Measurements from ENCODE around the gene SH2D7. TPM values are rescaled to one million over a fixed set of nuclear protein-coding genes. Genes with fewer than 3 reads are reported as not detected.

SH2D7 gene
- total RNA-seq, 1 donor from 2014 or later = not detected

GRCh38 chr15:78139578-78139977 is 47.2 kb downstream of the SH2D7 start:
- H3K36me3 ChIP-seq = no peaks in the 10 kb centered on the region
- no peaks in the 10 kb centered on the region for H3K79me2 ChIP-seq (ENCODE audit: low read depth)
- no peaks in the 10 kb centered on the region for H3K27me3 Mint-ChIP-seq (ENCODE audit: insufficient read depth, low read depth)

GRCh38 chr15:78140292-78140691 is 47.9 kb downstream of the SH2D7 start:
- no peaks in the 10 kb centered on the region for H3F3A ChIP-seq (ENCODE audit: low read depth)
- no peaks in the 10 kb centered on the region for H3K27me3 ChIP-seq
- H3K4me3 ChIP-seq = no peak overlapping the region
- Mint-ChIP-seq H3K9me3 (no peaks in the 10 kb centered on the region), H3K27me3 (ENCODE audit: insufficient read depth, low read depth) (no peaks in the 10 kb centered on the region), H3K36me3 (no peaks in the 10 kb centered on the region), H3K27ac (no peak overlapping the region), H3K4me3 (no peak overlapping the region), H3K4me1 (no peaks in the 10 kb centered on the region)
- no peaks in the 10 kb centered on the region for H3K9me3 ChIP-seq (ENCODE audit: low read depth)
- DNase-seq (ENCODE audit: low spot score) = no peak
- H3K4me2 ChIP-seq = no peak overlapping the region
- no peak overlapping the region for H2AFZ ChIP-seq (replicated peaks)
- no peaks in the 10 kb centered on the region for H3K4me1 ChIP-seq
- TF ChIP-seq CTCF (IDR thresholded peaks at IDR 0.05) (no peak), EZH2phosphoT487 (IDR thresholded peaks at IDR 0.05) (no peak), EZH2 (IDR thresholded peaks at IDR 0.05) (no peak)
- no peaks in the 10 kb centered on the region for H3K36me3 ChIP-seq
- no peak overlapping the region for H3K27ac ChIP-seq
- H4K20me1 ChIP-seq (ENCODE audit: low read depth) = no peaks in the 10 kb centered on the region
- H3K9ac ChIP-seq = no peak overlapping the region
- no peaks in the 10 kb centered on the region for H3K79me2 ChIP-seq (ENCODE audit: low read depth)

More at GRCh38 chr15:78139578-78139977, 47.2 kb downstream of the SH2D7 start:
- Mint-ChIP-seq H3K36me3 (no peaks in the 10 kb centered on the region), H3K4me1 (no peaks in the 10 kb centered on the region), H3K27ac (no peak overlapping the region), H3K9me3 (no peaks in the 10 kb centered on the region), H3K4me3 (no peak overlapping the region)
- no peaks in the 10 kb centered on the region for H4K20me1 ChIP-seq (ENCODE audit: low read depth)
- H3K4me3 ChIP-seq = no peak overlapping the region
- no peak for TF ChIP-seq EZH2phosphoT487 (IDR thresholded peaks at IDR 0.05)
- H3K27me3 ChIP-seq = no peaks in the 10 kb centered on the region
- no peaks in the 10 kb centered on the region for H3K9me3 ChIP-seq (ENCODE audit: low read depth)
- H2AFZ ChIP-seq (replicated peaks) = no peak overlapping the region
- no peak overlapping the region for H3K4me2 ChIP-seq
- H3K27ac ChIP-seq = no peak overlapping the region
- DNase-seq (ENCODE audit: low spot score) = no peak
- no peaks in the 10 kb centered on the region for H3K4me1 ChIP-seq
- H3K9ac ChIP-seq = no peak overlapping the region
- no peaks in the 10 kb centered on the region for H3F3A ChIP-seq (ENCODE audit: low read depth)

GRCh38 chr15:78142332-78142731 is 50.0 kb downstream of the SH2D7 start:
- H3K27ac ChIP-seq = no peak overlapping the region
- Mint-ChIP-seq H3K4me3 (no peak overlapping the region), H3K27me3 (ENCODE audit: insufficient read depth, low read depth) (peaks cover 2% of the 10 kb centered on the region), H3K4me1 (peaks cover 2% of the 10 kb centered on the region), H3K27ac (no peak overlapping the region), H3K36me3 (no peaks in the 10 kb centered on the region), H3K9me3 (no peaks in the 10 kb centered on the region)
- no peaks in the 10 kb centered on the region for H3K79me2 ChIP-seq (ENCODE audit: low read depth)
- H3K27me3 ChIP-seq = no peaks in the 10 kb centered on the region
- no peaks in the 10 kb centered on the region for H3K4me1 ChIP-seq
- H3K4me2 ChIP-seq = no peak overlapping the region
- DNase-seq (ENCODE audit: low spot score) = no peak
- H3F3A ChIP-seq (ENCODE audit: low read depth) = no peaks in the 10 kb centered on the region
- H2AFZ ChIP-seq (replicated peaks) = no peak overlapping the region
- no peaks in the 10 kb centered on the region for H4K20me1 ChIP-seq (ENCODE audit: low read depth)
- H3K9me3 ChIP-seq (ENCODE audit: low read depth) = no peaks in the 10 kb centered on the region
- no peak overlapping the region for H3K4me3 ChIP-seq
- no peak overlapping the region for H3K9ac ChIP-seq
- no peak for TF ChIP-seq CTCF (IDR thresholded peaks at IDR 0.05)
- no peak for TF ChIP-seq EZH2 (IDR thresholded peaks at IDR 0.05)
- TF ChIP-seq EZH2phosphoT487 (IDR thresholded peaks at IDR 0.05) = no peak
- no peaks in the 10 kb centered on the region for H3K36me3 ChIP-seq

GRCh38 chr15:78146425-78147154 is 54.2 kb downstream of the SH2D7 start:
- no peaks in the 10 kb centered on the region for H3K9me3 ChIP-seq (ENCODE audit: low read depth)
- peaks cover 2% of the 10 kb centered on the region for H3K27me3 Mint-ChIP-seq (ENCODE audit: insufficient read depth, low read depth)
- H3K27me3 ChIP-seq = peaks cover 19% of the 10 kb centered on the region
- no peak overlapping the region for H3K4me2 ChIP-seq
- no peaks in the 10 kb centered on the region for H3K36me3 ChIP-seq
- H3F3A ChIP-seq (ENCODE audit: low read depth) = peaks cover 8% of the 10 kb centered on the region
- no peaks in the 10 kb centered on the region for H3K79me2 ChIP-seq (ENCODE audit: low read depth)
- H3K9me3 Mint-ChIP-seq = no peaks in the 10 kb centered on the region
- peaks cover 9% of the 10 kb centered on the region for H4K20me1 ChIP-seq (ENCODE audit: low read depth)
- H3K4me3 ChIP-seq = no peak overlapping the region
- H3K9ac ChIP-seq = no peak overlapping the region
- peaks cover 23% of the 10 kb centered on the region for H3K4me1 Mint-ChIP-seq
- H3K36me3 Mint-ChIP-seq = peaks cover 2% of the 10 kb centered on the region
- H3K4me3 Mint-ChIP-seq = no peak overlapping the region
- no peak for TF ChIP-seq EZH2phosphoT487 (IDR thresholded peaks at IDR 0.05)
- TF ChIP-seq EZH2 (IDR thresholded peaks at IDR 0.05) = no peak
- no peak for TF ChIP-seq CTCF (IDR thresholded peaks at IDR 0.05)
- no peak overlapping the region for H3K27ac ChIP-seq
- H3K27ac Mint-ChIP-seq = no peak overlapping the region
- DNase-seq (ENCODE audit: low spot score) = no peak
- H2AFZ ChIP-seq (replicated peaks) = no peak overlapping the region
- H3K4me1 ChIP-seq = no peaks in the 10 kb centered on the region

Measured in neural progenitor cell (in vitro differentiated cells).